PC-3 (cell line): ENCODE data around the gene EPHB1.

ENCODE experiments used
- EZH2 ChIP-seq: fragments of 300-600 bp; sonication (generic); IDR thresholded peaks from one replicate; pipeline ENCODE4 v1.6.1; 2017; ENCODE audit warnings: antibody characterized with exemption, mild to moderate bottlenecking, low read length; ENCODE audit not compliant: unreplicated experiment
- EZH2phosphoT487 ChIP-seq: fragments of 300-600 bp; sonication (generic); IDR thresholded peaks from 2 replicates; pipeline ENCODE4 v1.6.1; 2018; ENCODE audit warnings: mild to moderate bottlenecking, antibody characterized with exemption, low read length, borderline replicate concordance
- TF ChIP-seq, protein P1 (sequence below): fragments of 300-600 bp; sonication (generic); conservative IDR thresholded peaks from 2 replicates; pipeline ENCODE4 v1.5.1; 2017; ENCODE audit warnings: antibody characterized with exemption, low read depth, mild to moderate bottlenecking, low read length

DNA sequence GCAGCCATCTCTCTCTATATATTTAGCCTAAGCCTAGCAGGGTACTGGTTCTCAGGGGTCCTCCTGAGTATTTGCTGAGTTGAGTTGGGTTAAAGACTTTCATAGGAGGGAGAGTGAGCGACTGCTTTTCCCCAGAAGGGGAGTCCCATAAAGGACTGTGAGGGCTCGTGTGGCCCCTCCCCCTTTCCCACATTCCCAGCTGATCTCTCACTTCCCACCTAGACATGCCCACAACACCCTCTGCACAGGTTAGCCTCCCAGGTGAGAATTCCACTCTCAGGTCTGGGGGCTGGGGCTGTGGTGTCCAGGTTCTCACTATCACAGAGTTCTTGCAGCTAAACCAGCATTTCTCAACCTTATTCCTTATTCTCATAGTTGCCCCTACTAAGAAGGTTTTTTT, 15.8 kb downstream of the EPHB1 start:
- TF ChIP-seq EZH2 (no peak), EZH2phosphoT487 (no peak)
- TF ChIP-seq, protein P1, sequence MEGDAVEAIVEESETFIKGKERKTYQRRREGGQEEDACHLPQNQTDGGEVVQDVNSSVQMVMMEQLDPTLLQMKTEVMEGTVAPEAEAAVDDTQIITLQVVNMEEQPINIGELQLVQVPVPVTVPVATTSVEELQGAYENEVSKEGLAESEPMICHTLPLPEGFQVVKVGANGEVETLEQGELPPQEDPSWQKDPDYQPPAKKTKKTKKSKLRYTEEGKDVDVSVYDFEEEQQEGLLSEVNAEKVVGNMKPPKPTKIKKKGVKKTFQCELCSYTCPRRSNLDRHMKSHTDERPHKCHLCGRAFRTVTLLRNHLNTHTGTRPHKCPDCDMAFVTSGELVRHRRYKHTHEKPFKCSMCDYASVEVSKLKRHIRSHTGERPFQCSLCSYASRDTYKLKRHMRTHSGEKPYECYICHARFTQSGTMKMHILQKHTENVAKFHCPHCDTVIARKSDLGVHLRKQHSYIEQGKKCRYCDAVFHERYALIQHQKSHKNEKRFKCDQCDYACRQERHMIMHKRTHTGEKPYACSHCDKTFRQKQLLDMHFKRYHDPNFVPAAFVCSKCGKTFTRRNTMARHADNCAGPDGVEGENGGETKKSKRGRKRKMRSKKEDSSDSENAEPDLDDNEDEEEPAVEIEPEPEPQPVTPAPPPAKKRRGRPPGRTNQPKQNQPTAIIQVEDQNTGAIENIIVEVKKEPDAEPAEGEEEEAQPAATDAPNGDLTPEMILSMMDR, result no peak
